ENCODE results near the gene ZFX. TPM values are rescaled to one million over a fixed set of nuclear protein-coding genes. Genes with fewer than 3 reads are reported as not detected.

ZFX gene
- total and polyA plus RNA-seq, 10 of the 15 experiments (the other 5 are each of a cell fraction or from before 2014, with no cell fraction given), result 6.8 to 40.9 (median 24.6) TPM

DNA sequence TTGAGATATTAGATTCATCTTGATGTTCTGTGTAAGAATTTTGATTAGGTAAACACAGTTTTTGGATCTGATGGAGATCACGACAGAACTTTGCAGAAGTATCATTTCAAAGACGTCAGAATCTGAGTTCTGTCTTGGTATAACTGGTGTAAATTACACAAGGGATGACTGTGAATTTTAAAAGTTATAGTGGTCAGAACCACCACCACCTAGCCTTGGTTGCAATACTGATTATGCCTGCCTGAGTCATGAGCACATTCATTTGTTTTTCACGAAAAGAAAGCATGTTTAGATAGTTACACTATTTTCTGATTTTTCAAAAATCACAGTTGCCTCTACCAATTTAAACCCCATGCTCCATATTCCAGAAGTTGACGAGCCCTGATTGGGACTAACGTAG lies 54.8 kb downstream of the ZFX start:
- ChIA-PET CTCF (interaction anchor here (1.0 to 1.3 kb wide), 3 partner anchors 30 to 38 kb away, joined by 3 read pairs; no protein-coding TSS in a partner anchor), POLR2A (interaction anchor here (0.6 kb wide), 2 partner anchors 9 to 16 kb away, joined by 3 to 4 read pairs; no protein-coding TSS in a partner anchor), SMC1A (ENCODE audit: uncharacterized antibody, unreplicated experiment) (interaction anchor here (1.0 kb wide), 1 partner anchor 8 kb away, joined by 3 read pairs; no protein-coding TSS in a partner anchor), RAD21 (ENCODE audit: unreplicated experiment) (interaction anchor here (1.2 kb wide), 1 partner anchor 38 kb away, joined by 4 read pairs; no protein-coding TSS in a partner anchor)
- FAIRE-seq (no peak), ATAC-seq (no peak), DNase-seq (ENCODE audit: low read depth, low spot score) (no peak)
- no peak overlapping the region for H3K4me2 ChIP-seq (ENCODE audit: control insufficient read depth, insufficient read depth)
- intact Hi-C loops (cut with micrococcal nuclease; ENCODE audit: unreplicated experiment) (no loop called here), in situ Hi-C loops (cut with MboI) (no loop called here)
- no peaks in the 10 kb centered on the region for H3K27me3 ChIP-seq (replicated peaks in 1 of 2; ENCODE audit: control insufficient read depth in 2 of 2, insufficient read depth in 2 of 2, low read length in 1 of 2)
- H3K36me3 ChIP-seq (ENCODE audit: control insufficient read depth in 2 of 2, insufficient read depth in 2 of 2, low read length in 1 of 2), result peaks cover 9 to 34% of the 10 kb centered on the region in 2 experiments
- no peak overlapping the region for H2AFZ ChIP-seq (ENCODE audit: control insufficient read depth, low read depth, low read length)
- 95% methylated on average over 5 of the region's 5 CpGs for WGBS (ENCODE audit: insufficient coverage, insufficient replicate concordance, low lambda C conversion rate, missing lambda C conversion rate)
- H3K79me2 ChIP-seq (ENCODE audit: control insufficient read depth, insufficient read depth, low read length), result peaks cover 31% of the 10 kb centered on the region
- BruUV-seq (replicated peaks), result no TSS peak
- H4K20me1 ChIP-seq (ENCODE audit: control insufficient read depth, insufficient read depth), result no peaks in the 10 kb centered on the region
- TF ChIP-seq HDAC2 (IDR thresholded peaks at IDR 0.05), result no peak
- no peak for TF ChIP-seq SREBF2 (IDR thresholded peaks at IDR 0.05; ENCODE audit: low read length)
- TF ChIP-seq, protein P1, sequence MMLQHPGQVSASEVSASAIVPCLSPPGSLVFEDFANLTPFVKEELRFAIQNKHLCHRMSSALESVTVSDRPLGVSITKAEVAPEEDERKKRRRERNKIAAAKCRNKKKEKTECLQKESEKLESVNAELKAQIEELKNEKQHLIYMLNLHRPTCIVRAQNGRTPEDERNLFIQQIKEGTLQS (IDR thresholded peaks at IDR 0.05; ENCODE audit: borderline replicate concordance, extremely low read depth, low read depth, low read length), result no peak
- no peak for TF ChIP-seq GATAD2B (conservative IDR thresholded peaks at IDR 0.05; ENCODE audit: low read depth)
- no peak for TF ChIP-seq NRF1 (conservative IDR thresholded peaks at IDR 0.05; ENCODE audit: low read depth, low read length)
- TF ChIP-seq, protein P2, sequence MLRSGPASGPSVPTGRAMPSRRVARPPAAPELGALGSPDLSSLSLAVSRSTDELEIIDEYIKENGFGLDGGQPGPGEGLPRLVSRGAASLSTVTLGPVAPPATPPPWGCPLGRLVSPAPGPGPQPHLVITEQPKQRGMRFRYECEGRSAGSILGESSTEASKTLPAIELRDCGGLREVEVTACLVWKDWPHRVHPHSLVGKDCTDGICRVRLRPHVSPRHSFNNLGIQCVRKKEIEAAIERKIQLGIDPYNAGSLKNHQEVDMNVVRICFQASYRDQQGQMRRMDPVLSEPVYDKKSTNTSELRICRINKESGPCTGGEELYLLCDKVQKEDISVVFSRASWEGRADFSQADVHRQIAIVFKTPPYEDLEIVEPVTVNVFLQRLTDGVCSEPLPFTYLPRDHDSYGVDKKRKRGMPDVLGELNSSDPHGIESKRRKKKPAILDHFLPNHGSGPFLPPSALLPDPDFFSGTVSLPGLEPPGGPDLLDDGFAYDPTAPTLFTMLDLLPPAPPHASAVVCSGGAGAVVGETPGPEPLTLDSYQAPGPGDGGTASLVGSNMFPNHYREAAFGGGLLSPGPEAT (IDR thresholded peaks at IDR 0.05; ENCODE audit: low read depth), result no peak
- TF ChIP-seq ZNF207 (IDR thresholded peaks at IDR 0.05; ENCODE audit: borderline replicate concordance), result no peak
- no peak for TF ChIP-seq ZNF384 (IDR thresholded peaks at IDR 0.05; ENCODE audit: borderline replicate concordance, low read depth, low read length)
- TF ChIP-seq CREM (IDR thresholded peaks at IDR 0.05; ENCODE audit: low read depth), result no peak
- no peak for TF ChIP-seq RAD51 (IDR thresholded peaks at IDR 0.05)
- no peak for TF ChIP-seq ZNF622 (IDR thresholded peaks at IDR 0.05)
- TF ChIP-seq, protein P3, sequence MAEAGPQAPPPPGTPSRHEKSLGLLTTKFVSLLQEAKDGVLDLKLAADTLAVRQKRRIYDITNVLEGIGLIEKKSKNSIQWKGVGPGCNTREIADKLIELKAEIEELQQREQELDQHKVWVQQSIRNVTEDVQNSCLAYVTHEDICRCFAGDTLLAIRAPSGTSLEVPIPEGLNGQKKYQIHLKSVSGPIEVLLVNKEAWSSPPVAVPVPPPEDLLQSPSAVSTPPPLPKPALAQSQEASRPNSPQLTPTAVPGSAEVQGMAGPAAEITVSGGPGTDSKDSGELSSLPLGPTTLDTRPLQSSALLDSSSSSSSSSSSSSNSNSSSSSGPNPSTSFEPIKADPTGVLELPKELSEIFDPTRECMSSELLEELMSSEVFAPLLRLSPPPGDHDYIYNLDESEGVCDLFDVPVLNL (IDR thresholded peaks at IDR 0.05; ENCODE audit: low read depth, low read length), result no peak
- TF ChIP-seq, protein P4, sequence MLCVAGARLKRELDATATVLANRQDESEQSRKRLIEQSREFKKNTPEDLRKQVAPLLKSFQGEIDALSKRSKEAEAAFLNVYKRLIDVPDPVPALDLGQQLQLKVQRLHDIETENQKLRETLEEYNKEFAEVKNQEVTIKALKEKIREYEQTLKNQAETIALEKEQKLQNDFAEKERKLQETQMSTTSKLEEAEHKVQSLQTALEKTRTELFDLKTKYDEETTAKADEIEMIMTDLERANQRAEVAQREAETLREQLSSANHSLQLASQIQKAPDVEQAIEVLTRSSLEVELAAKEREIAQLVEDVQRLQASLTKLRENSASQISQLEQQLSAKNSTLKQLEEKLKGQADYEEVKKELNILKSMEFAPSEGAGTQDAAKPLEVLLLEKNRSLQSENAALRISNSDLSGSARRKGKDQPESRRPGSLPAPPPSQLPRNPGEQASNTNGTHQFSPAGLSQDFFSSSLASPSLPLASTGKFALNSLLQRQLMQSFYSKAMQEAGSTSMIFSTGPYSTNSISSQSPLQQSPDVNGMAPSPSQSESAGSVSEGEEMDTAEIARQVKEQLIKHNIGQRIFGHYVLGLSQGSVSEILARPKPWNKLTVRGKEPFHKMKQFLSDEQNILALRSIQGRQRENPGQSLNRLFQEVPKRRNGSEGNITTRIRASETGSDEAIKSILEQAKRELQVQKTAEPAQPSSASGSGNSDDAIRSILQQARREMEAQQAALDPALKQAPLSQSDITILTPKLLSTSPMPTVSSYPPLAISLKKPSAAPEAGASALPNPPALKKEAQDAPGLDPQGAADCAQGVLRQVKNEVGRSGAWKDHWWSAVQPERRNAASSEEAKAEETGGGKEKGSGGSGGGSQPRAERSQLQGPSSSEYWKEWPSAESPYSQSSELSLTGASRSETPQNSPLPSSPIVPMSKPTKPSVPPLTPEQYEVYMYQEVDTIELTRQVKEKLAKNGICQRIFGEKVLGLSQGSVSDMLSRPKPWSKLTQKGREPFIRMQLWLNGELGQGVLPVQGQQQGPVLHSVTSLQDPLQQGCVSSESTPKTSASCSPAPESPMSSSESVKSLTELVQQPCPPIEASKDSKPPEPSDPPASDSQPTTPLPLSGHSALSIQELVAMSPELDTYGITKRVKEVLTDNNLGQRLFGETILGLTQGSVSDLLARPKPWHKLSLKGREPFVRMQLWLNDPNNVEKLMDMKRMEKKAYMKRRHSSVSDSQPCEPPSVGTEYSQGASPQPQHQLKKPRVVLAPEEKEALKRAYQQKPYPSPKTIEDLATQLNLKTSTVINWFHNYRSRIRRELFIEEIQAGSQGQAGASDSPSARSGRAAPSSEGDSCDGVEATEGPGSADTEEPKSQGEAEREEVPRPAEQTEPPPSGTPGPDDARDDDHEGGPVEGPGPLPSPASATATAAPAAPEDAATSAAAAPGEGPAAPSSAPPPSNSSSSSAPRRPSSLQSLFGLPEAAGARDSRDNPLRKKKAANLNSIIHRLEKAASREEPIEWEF (IDR thresholded peaks at IDR 0.05; ENCODE audit: insufficient replicate concordance, low read depth, low read length), result no peak
- no peak for TF ChIP-seq JUNB (IDR thresholded peaks at IDR 0.05)
- no peak for TF ChIP-seq JUND (IDR thresholded peaks at IDR 0.05; ENCODE audit: low read depth, low read length)
- no peak for TF ChIP-seq TCF12 (IDR thresholded peaks at IDR 0.05; ENCODE audit: low read depth, low read length)
- TF ChIP-seq MYB (IDR thresholded peaks at IDR 0.05; ENCODE audit: borderline replicate concordance, low read depth, low read length), result no peak
- H3K9me3 ChIP-seq (replicated peaks; ENCODE audit: control insufficient read depth, insufficient read depth, low read length), result no peaks in the 10 kb centered on the region
- H3K27ac ChIP-seq (ENCODE audit: control insufficient read depth, insufficient read depth), result no peak overlapping the region
- no peak overlapping the region for H3K4me3 ChIP-seq
- H3K9ac ChIP-seq (ENCODE audit: control insufficient read depth, insufficient read depth, low read length), result no peak overlapping the region
- H3K4me1 ChIP-seq (ENCODE audit: control insufficient read depth, insufficient read depth, low read length), result peaks cover 2% of the 10 kb centered on the region; the same call in 1 of the 2 replicates
